AG04449 (cell line): Measurements from ENCODE around the gene SLC12A8.

Experiments used
- CTCF ChIA-PET: fragments of 350-600 bp; formaldehyde crosslinking; extraction: SDS; loops from one replicate; lab custom pipeline; 2021; ENCODE audit warnings: antibody characterized with exemption; lab: Yijun Ruan, JAX
- POLR2A ChIA-PET: fragments of 400-600, 350-600 bp; formaldehyde crosslinking; extraction: SDS; loops from one replicate; lab custom pipeline; 2020; ENCODE audit warnings: antibody characterized with exemption, inconsistent platforms; lab: Yijun Ruan, JAX
- DNase-seq: peaks from one replicate; pipeline ENCODE4 v3.0.0-alpha.2; 2010; ENCODE audit warnings: low read depth, low spot score
- H3K4me3 ChIP-seq: 2 replicates; pipeline ENCODE4 v1.5.1; 2011; ENCODE audit warnings: low read depth, mild to moderate bottlenecking, control low read depth, low read length
- CTCF ChIP-seq: IDR thresholded peaks from one replicate; pipeline ENCODE4 v1.5.1; 2011; ENCODE audit warnings: mild to moderate bottlenecking, moderate library complexity, low read length, control low read depth, inconsistent platforms; ENCODE audit not compliant: insufficient read depth; ENCODE audit errors: missing control alignments

SLC12A8 gene

GRCh38 chr3:125160606-125161371 lies 51.8 kb downstream of the SLC12A8 start:
- POLR2A ChIA-PET: interaction anchor here (0.5 kb wide), 1 partner anchor 353 kb away, joined by 3 read pairs; no protein-coding TSS in a partner anchor
- no peak for DNase-seq
- TF ChIP-seq CTCF: no peak

DNA sequence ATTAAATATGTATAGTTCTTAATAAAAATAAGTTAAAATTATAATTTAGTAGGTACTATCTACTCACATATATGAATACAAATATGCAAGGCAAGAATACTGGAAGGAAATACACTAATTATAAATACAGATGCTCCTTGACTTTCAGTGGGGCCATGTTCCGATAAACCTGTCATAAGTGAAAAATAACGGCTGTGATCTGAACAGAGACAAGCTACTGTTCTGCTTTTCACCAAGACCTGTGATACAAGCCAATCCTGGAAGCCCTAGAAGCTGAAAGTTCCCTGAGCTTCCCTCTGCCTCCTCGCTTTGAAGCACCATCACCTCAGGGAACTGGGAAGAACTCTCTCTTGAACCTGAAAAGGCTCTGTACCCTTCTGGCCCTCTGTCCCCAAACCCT lies 55.4 kb downstream of the SLC12A8 start:
- CTCF ChIA-PET: interaction anchor here (1.4 kb wide), 2 partner anchors 10 to 11 kb away, joined by 3 to 6 read pairs; no protein-coding TSS in a partner anchor
- DNase-seq: no peak
- TF ChIP-seq CTCF: no peak
- POLR2A ChIA-PET: no interaction called here
- no peak overlapping the region for H3K4me3 ChIP-seq

More at GRCh38 chr3:125160606-125161371, 51.8 kb downstream of the SLC12A8 start:
- CTCF ChIA-PET: interaction anchor here (1.1 to 1.3 kb wide), 2 partner anchors 10 to 11 kb away, joined by 3 read pairs; no protein-coding TSS in a partner anchor
- H3K4me3 ChIP-seq: no peak overlapping the region

- ChIA-PET CTCF (interaction anchor here (1.4 kb wide), 1 partner anchor 10 kb away, joined by 6 read pairs; no protein-coding TSS in a partner anchor), POLR2A (no interaction called here)
- no peak for DNase-seq
These were observed 56.1 kb downstream of the SLC12A8 start for GRCh38 chr3:125156456-125156855.

GRCh38 chr3:125154800-125155269 lies 57.7 kb downstream of the SLC12A8 start:
- ChIA-PET POLR2A (no interaction called here), CTCF (interaction anchor here (1.1 to 2.2 kb wide), 2 partner anchors 10 to 13 kb away, joined by 4 to 12 read pairs; no protein-coding TSS in a partner anchor)
- H3K4me3 ChIP-seq: no peak overlapping the region
- no peak for DNase-seq
- TF ChIP-seq CTCF: no peak

More at GRCh38 chr3:125156456-125156855, 56.1 kb downstream of the SLC12A8 start:
- H3K4me3 ChIP-seq: no peak overlapping the region
- TF ChIP-seq CTCF: no peak

GRCh38 chr3:125154110-125154509 lies 58.4 kb downstream of the SLC12A8 start:
- no peak overlapping the region for H3K4me3 ChIP-seq
- no peak for DNase-seq
- TF ChIP-seq CTCF: no peak
- ChIA-PET CTCF (interaction anchor here (0.7 to 2.2 kb wide), 3 partner anchors 11 to 26 kb away, joined by 3 to 12 read pairs (median 4); no protein-coding TSS in a partner anchor), POLR2A (no interaction called here)

- no peak for TF ChIP-seq CTCF
- CTCF ChIA-PET: no interaction called here
- POLR2A ChIA-PET: no interaction called here
These were observed 59.6 kb downstream of the SLC12A8 start for GRCh38 chr3:125152951-125153350.

More at GRCh38 chr3:125152951-125153350, 59.6 kb downstream of the SLC12A8 start:
- DNase-seq: no peak
- no peak overlapping the region for H3K4me3 ChIP-seq
